ENCODE measurements around the gene RGS16. TPM values are rescaled to one million over a fixed set of nuclear protein-coding genes. Genes with fewer than 3 reads are reported as not detected.
"Not testable (repeated sequence)": the region's sequence is repeated elsewhere in the genome, so short reads cannot be mapped to it uniquely, and the experiment has no call there.

Gene RGS16
- total RNA-seq, 4 donors from 2014 or later, result 1.2 to 3.9 (median 3.5) TPM; not detected in 1

DNA sequence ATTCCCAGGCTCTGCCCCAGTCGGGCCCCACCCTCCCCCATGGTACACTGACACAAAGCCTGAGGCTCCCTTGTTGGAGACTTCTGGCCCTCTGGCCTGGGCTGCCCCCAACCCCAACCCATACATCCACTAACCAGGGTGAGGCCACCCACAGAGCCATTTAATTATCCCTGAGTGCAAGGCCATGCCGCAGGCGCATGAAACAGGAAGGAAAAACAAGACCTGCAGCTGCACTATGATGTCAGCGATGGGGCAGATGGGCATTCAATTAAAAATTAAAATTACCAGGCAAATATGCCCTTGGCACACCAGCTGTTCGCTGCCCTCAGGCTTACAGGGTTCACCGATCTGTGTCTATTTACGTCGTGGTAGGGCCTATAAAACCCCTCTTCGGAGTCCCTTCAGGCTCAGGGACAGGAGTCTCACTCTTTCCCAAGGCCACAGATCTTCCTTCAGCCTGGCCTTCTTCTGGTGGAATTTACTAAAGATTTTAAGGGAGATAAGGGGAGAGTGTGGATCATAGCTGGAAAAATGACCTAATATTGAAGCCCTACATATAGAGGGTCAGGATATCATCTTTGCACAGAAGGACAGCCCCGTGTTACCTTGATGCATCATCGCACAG, 29.6 kb upstream of the RGS16 start:
- no peaks in the 10 kb centered on the region for H3K9me3 ChIP-seq
- TF ChIP-seq, protein P1, sequence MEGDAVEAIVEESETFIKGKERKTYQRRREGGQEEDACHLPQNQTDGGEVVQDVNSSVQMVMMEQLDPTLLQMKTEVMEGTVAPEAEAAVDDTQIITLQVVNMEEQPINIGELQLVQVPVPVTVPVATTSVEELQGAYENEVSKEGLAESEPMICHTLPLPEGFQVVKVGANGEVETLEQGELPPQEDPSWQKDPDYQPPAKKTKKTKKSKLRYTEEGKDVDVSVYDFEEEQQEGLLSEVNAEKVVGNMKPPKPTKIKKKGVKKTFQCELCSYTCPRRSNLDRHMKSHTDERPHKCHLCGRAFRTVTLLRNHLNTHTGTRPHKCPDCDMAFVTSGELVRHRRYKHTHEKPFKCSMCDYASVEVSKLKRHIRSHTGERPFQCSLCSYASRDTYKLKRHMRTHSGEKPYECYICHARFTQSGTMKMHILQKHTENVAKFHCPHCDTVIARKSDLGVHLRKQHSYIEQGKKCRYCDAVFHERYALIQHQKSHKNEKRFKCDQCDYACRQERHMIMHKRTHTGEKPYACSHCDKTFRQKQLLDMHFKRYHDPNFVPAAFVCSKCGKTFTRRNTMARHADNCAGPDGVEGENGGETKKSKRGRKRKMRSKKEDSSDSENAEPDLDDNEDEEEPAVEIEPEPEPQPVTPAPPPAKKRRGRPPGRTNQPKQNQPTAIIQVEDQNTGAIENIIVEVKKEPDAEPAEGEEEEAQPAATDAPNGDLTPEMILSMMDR (IDR thresholded peaks at IDR 0.05), result no peak
- no peak for TF ChIP-seq POLR2A (IDR thresholded peaks at IDR 0.05)
- H3K27me3 ChIP-seq, result no peaks in the 10 kb centered on the region
- intact Hi-C loops (cut with DNase I; ENCODE audit: low total_unique reads), result no loop called here
- DNase-seq, result no peak
- no peak overlapping the region for H3K27ac ChIP-seq
- H3K36me3 ChIP-seq, result no peaks in the 10 kb centered on the region
- H3K4me3 ChIP-seq, result no peak overlapping the region
- H3K4me1 ChIP-seq, result no peaks in the 10 kb centered on the region

GRCh38 chr1:182633031-182633430, 28.8 kb upstream of the RGS16 start:
- Histone ChIP-seq H3K4me1 (no peaks in the 10 kb centered on the region), H3K27ac (no peak overlapping the region), H3K9me3 (no peaks in the 10 kb centered on the region), H3K4me3 (no peak overlapping the region), H3K27me3 (no peaks in the 10 kb centered on the region), H3K36me3 (no peaks in the 10 kb centered on the region)
- intact Hi-C loops (cut with DNase I; ENCODE audit: low total_unique reads), result no loop called here
- DNase-seq, result no peak
- TF ChIP-seq, protein P1 (IDR thresholded peaks at IDR 0.05), result no peak
- TF ChIP-seq POLR2A (IDR thresholded peaks at IDR 0.05), result no peak

DNA sequence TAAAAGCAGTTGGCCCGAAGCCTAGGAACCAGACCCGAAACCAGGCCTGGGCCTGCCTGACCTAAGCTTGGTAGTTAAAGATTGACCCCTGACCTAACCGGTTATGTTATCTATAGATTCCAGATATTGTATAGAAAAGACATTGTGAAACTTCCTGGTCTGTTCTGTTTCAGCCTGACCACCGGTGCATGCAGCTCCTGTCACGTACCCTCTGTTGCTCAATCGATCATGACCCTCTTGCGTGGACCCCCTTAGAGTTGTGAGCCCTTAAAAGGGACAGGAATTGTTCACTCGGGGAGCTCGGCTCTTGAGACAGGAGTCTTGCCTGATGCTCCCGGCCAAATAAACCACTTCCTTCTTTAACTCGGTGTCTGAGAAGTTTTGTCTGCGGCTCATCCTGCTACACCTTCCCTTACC, 28.3 kb upstream of the RGS16 start:
- H3K36me3 ChIP-seq; H3K9me3 ChIP-seq; H3K4me3 ChIP-seq; H3K4me1 ChIP-seq; H3K27me3 ChIP-seq; H3K27ac ChIP-seq; intact Hi-C loops (cut with DNase I; ENCODE audit: low total_unique reads); DNase-seq: not testable (repeated sequence)

- Histone ChIP-seq H3K27ac (no peak overlapping the region), H3K9me3 (no peaks in the 10 kb centered on the region), H3K27me3 (no peaks in the 10 kb centered on the region), H3K36me3 (no peaks in the 10 kb centered on the region), H3K4me3 (no peak overlapping the region), H3K4me1 (no peaks in the 10 kb centered on the region)
- no peak for TF ChIP-seq POLR2A (IDR thresholded peaks at IDR 0.05)
- TF ChIP-seq, protein P1 (IDR thresholded peaks at IDR 0.05), result no peak
- intact Hi-C loops (cut with DNase I; ENCODE audit: low total_unique reads), result no loop called here
- DNase-seq, result no peak
Measured at GRCh38 chr1:182631954-182632353, 27.8 kb upstream of the RGS16 start.

DNA sequence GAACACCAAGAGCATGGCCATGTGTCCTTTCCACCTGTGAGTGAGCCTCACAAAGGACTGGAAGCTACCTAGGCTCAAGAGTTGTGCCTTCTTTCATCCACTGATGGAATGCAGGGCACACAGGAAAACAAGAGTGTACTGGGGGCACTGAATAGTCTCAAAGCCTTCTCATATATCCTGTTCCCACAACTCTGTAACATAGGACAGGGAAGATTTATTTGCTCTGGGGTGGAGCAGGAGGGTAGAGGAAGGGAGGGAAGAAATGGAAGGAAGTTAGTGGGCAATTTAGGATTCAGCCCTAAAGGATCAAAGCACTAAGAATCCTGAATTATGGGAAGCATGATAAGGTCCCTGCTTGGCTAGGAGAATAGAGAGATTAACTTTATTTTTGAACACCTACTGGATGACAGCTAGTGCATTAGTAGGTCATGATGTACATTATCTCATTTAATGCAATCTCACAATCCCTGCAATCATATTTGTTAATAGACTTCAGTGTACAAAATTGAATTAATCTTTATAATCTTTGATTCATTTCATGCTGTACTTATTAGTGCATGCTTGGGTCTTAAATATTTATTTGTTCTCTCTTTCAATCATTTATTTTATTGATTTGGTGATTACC, 27.0 kb upstream of the RGS16 start:
- Histone ChIP-seq H3K27me3 (no peaks in the 10 kb centered on the region), H3K36me3 (no peaks in the 10 kb centered on the region), H3K4me1 (no peaks in the 10 kb centered on the region), H3K4me3 (no peak overlapping the region), H3K9me3 (no peaks in the 10 kb centered on the region), H3K27ac (no peak overlapping the region)
- intact Hi-C loops (cut with DNase I; ENCODE audit: low total_unique reads), result no loop called here
- DNase-seq, result no peak
- TF ChIP-seq, protein P1 (IDR thresholded peaks at IDR 0.05), result no peak
- no peak for TF ChIP-seq POLR2A (IDR thresholded peaks at IDR 0.05)

Measured in uterus (tissue), 4 donors.